Endothelial cell of umbilical vein (primary cell): ENCODE results near the gene LMNB1. TPM values are rescaled to one million over a fixed set of nuclear protein-coding genes. Genes with fewer than 3 reads are reported as not detected.

ENCODE experiments used
- BruUV-seq: library from RNA; stranded (reverse); fragments of 400-500 nt; replicated peaks from 2 replicates; lab custom pipeline; 2021; lab: Mats Ljungman, UMichigan
- CTCF ChIA-PET: fragments of 300-600, 350-600 bp; sonication (Branson Sonifier 250); formaldehyde crosslinking; loops from one replicate; lab custom pipeline; 2021; ENCODE audit warnings: antibody characterized with exemption, inconsistent platforms; lab: Charles Lee
- POLR2A ChIA-PET: fragments of 300-600, 350-600 bp; sonication (Branson Sonifier 250); formaldehyde crosslinking; loops from one replicate; lab custom pipeline; 2021; ENCODE audit warnings: antibody characterized with exemption, inconsistent platforms; lab: Charles Lee
- DNase-seq: peaks from one replicate; pipeline ENCODE4 v3.0.0-alpha.2; 2011; ENCODE audit warnings: low read depth, low spot score
- FAIRE-seq: peaks from 2 replicates; lab custom pipeline; 2011; peaks lifted over from hg19 to GRCh38; lab: Jason Lieb, UNC
- H2AFZ ChIP-seq: 2 replicates; pipeline ENCODE4 v1.6.0; 2012; ENCODE audit warnings: low read depth, low read length, control low read depth, inconsistent platforms
- H3K27ac ChIP-seq: 2 replicates; pipeline ENCODE4 v1.5.1; 2011; ENCODE audit warnings: low read depth, mild to moderate bottlenecking, control low read depth, low read length, moderate library complexity; ENCODE audit not compliant: insufficient read depth
- H3K27me3 ChIP-seq, 2 experiments: 2 replicates each; pipeline versions ENCODE4 v1.6.0 to v1.6.1; 2011; ENCODE audit warnings: low read length in 2 of 2, mixed read lengths in 1 of 2; ENCODE audit not compliant: control insufficient read depth in 2 of 2, insufficient read depth in 2 of 2
- H3K36me3 ChIP-seq, 2 experiments: 2 replicates in 1 of 2; 3 replicates in 1 of 2; pipeline ENCODE4 v1.5.1; 2011; ENCODE audit warnings: low read length in 2 of 2, mild to moderate bottlenecking in 1 of 2, moderate library complexity in 1 of 2; ENCODE audit not compliant: control insufficient read depth in 2 of 2, insufficient read depth in 2 of 2; ENCODE audit errors: extremely low read depth in 1 of 2
- H3K4me1 ChIP-seq: 3 replicates; pipeline ENCODE4 v1.5.1; 2011; ENCODE audit warnings: mild to moderate bottlenecking, low read length; ENCODE audit not compliant: control insufficient read depth, insufficient read depth; ENCODE audit errors: extremely low read depth
- H3K4me2 ChIP-seq: 2 replicates; pipeline ENCODE4 v1.6.1; 2011; ENCODE audit warnings: low read length, control low read depth, mixed read lengths; ENCODE audit not compliant: insufficient read depth
- H3K4me3 ChIP-seq, 3 experiments: fragments of 200-600 bp in 1 of 3; sonication (generic), shearing (Covaris generic) in 1 of 3; replicated peaks in 1 of 3; 2 replicates each; pipeline ENCODE4 v1.5.1; 2011 to 2016; ENCODE audit warnings: control low read depth in 3 of 3, low read length in 3 of 3, mild to moderate bottlenecking in 2 of 3, inconsistent platforms in 1 of 3, low read depth in 1 of 3, moderate library complexity in 1 of 3; ENCODE audit not compliant: insufficient read depth in 1 of 3
- H3K79me2 ChIP-seq: 2 replicates; pipeline ENCODE4 v1.6.0; 2012; ENCODE audit warnings: low read length, inconsistent platforms; ENCODE audit not compliant: control insufficient read depth, insufficient read depth
- H3K9ac ChIP-seq: replicated peaks from 2 replicates; pipeline ENCODE3; 2011; ENCODE audit warnings: low read length, control low read depth; ENCODE audit not compliant: insufficient read depth; ENCODE audit errors: extremely low read depth
- H3K9me1 ChIP-seq: replicated peaks from 3 replicates; pipeline ENCODE4 v1.6.0; 2011; ENCODE audit warnings: mild to moderate bottlenecking, low read length; ENCODE audit not compliant: control insufficient read depth, insufficient read depth; ENCODE audit errors: extremely low read depth
- H3K9me3 ChIP-seq: replicated peaks from 2 replicates; pipeline ENCODE4 v1.5.1; 2012; ENCODE audit warnings: low read length, inconsistent platforms; ENCODE audit not compliant: control insufficient read depth, insufficient read depth
- H4K20me1 ChIP-seq: replicated peaks from 2 replicates; pipeline ENCODE3; 2011; ENCODE audit warnings: mild to moderate bottlenecking, low read length; ENCODE audit not compliant: control insufficient read depth, insufficient read depth; ENCODE audit errors: extremely low read depth
- EZH2 ChIP-seq: IDR thresholded peaks from 2 replicates; pipeline ENCODE4 v1.6.1; 2012; ENCODE audit warnings: borderline replicate concordance, low read depth, mild to moderate bottlenecking, moderate library complexity, low read length, inconsistent platforms; ENCODE audit not compliant: severe bottlenecking
- FOS ChIP-seq: IDR thresholded peaks from 2 replicates; pipeline ENCODE4 v1.6.1; 2011; ENCODE audit warnings: mild to moderate bottlenecking, low read length, moderate library complexity, borderline replicate concordance; ENCODE audit not compliant: insufficient read depth
- JUN ChIP-seq: IDR thresholded peaks from 2 replicates; pipeline ENCODE4 v1.6.1; 2011; ENCODE audit warnings: borderline replicate concordance, low read depth; ENCODE audit not compliant: insufficient read length, insufficient read depth
- MAX ChIP-seq: IDR thresholded peaks from 2 replicates; pipeline ENCODE4 v1.6.1; 2011; ENCODE audit not compliant: insufficient read depth, insufficient read length
- MYC ChIP-seq: IDR thresholded peaks from one replicate; pipeline ENCODE4 v1.6.1; 2011; ENCODE audit warnings: mild to moderate bottlenecking, low read depth, low read length
- POLR2A ChIP-seq: IDR thresholded peaks from 2 replicates; pipeline ENCODE4 v1.6.1; 2012; ENCODE audit warnings: low read depth, mild to moderate bottlenecking, control low read depth, low read length
- POLR2AphosphoS5 ChIP-seq: IDR thresholded peaks from 2 replicates; pipeline ENCODE4 v1.6.1; 2012; ENCODE audit warnings: low read depth, mild to moderate bottlenecking, control low read depth, low read length, moderate library complexity; ENCODE audit not compliant: insufficient read depth
- dilution Hi-C: fragments of 300-500 bp; cut with MboI; formaldehyde crosslinking; loops from one replicate; pipeline ENCODE4 v1.15.0; 2019; ENCODE audit warnings: low sequenced_read_pairs; ENCODE audit not compliant: extremely low pct_ligation_motif_present
- intact Hi-C: fragments of 100-400 bp; cut with micrococcal nuclease; formaldehyde crosslinking; loops from one replicate; pipeline ENCODE4 v1.10.0; 2022
- polyA plus RNA-seq, 4 experiments: library from polyadenylated mRNA; depleted of rRNA in 3 of 4; stranded (reverse) in 3 of 4; unstranded in 1 of 4; fragments of >200 nt; gene quantifications; 2 replicates each; pipeline versions ENCODE4 v1.2.1 to v1.2.3, GENCODE V29; 2011 to 2012; ENCODE audit warnings: missing spikeins in 1 of 4
- total RNA-seq: library from RNA; stranded (reverse); gene quantifications from 2 replicates; pipeline ENCODE4 v1.2.3, GENCODE V29; 2021

Gene LMNB1
- total and polyA plus RNA-seq, 2 donors (not counting 3 experiments of a cell fraction or from before 2014, with no cell fraction given): 45.2 to 144 TPM

- TF ChIP-seq FOS (peak; percentile 57), JUN (peak; percentile 14), MYC (no peak), POLR2AphosphoS5 (no peak), MAX (no peak), EZH2 (no peak), POLR2A (no peak)
- Histone ChIP-seq H3K9me1 (no peaks in the 10 kb centered on the region), H3K4me2 (peak overlapping the region; percentile 34), H4K20me1 (no peaks in the 10 kb centered on the region), H3K79me2 (peaks cover 47% of the 10 kb centered on the region), H3K4me3 (no peak overlapping the region), H2AFZ (no peak overlapping the region), H3K9ac (peak overlapping the region; percentile 12), H3K36me3 (peaks cover 0 to 11% of the 10 kb centered on the region in 2 experiments), H3K27ac (peak overlapping the region; percentile 72), H3K4me1 (peaks cover 42% of the 10 kb centered on the region), H3K9me3 (no peaks in the 10 kb centered on the region), H3K27me3 (no peaks in the 10 kb centered on the region)
- dilution Hi-C loops: no loop called here
- POLR2A ChIA-PET: no interaction called here
- CTCF ChIA-PET: interaction anchor here (0.5 to 1.6 kb wide), 4 partner anchors 12 to 474 kb away, joined by 3 to 4 read pairs (median 3); no protein-coding TSS in a partner anchor
- no TSS peak for BruUV-seq
- FAIRE-seq (no peak), DNase-seq (peak; percentile 59)
- intact Hi-C loops: no loop called here
Measured at GRCh38 chr5:126814721-126815404, 37.9 kb downstream of the LMNB1 start.

- Histone ChIP-seq H3K27ac (no peak overlapping the region), H3K4me3 (no peak overlapping the region), H3K4me2 (no peak overlapping the region), H2AFZ (no peak overlapping the region), H3K36me3 (peaks cover 2 to 15% of the 10 kb centered on the region in 2 experiments), H3K27me3 (no peaks in the 10 kb centered on the region), H3K9me1 (no peaks in the 10 kb centered on the region), H3K4me1 (peaks cover 26% of the 10 kb centered on the region), H3K9me3 (no peaks in the 10 kb centered on the region), H3K79me2 (peaks cover 48% of the 10 kb centered on the region), H4K20me1 (no peaks in the 10 kb centered on the region), H3K9ac (no peak overlapping the region)
- CTCF ChIA-PET: no interaction called here
- POLR2A ChIA-PET: no interaction called here
- no peak for DNase-seq
- TF ChIP-seq EZH2: no peak
- dilution Hi-C loops: no loop called here
- no TSS peak for BruUV-seq
- no peak for FAIRE-seq
- intact Hi-C loops: no loop called here
Measured at GRCh38 chr5:126816649-126817048, 39.7 kb downstream of the LMNB1 start.
